ENCODE results near the gene TEX101.
"Not testable (repeated sequence)": the region's sequence is repeated elsewhere in the genome, so short reads cannot be mapped to it uniquely, and the experiment has no call there.

TEX101 gene, protein sequence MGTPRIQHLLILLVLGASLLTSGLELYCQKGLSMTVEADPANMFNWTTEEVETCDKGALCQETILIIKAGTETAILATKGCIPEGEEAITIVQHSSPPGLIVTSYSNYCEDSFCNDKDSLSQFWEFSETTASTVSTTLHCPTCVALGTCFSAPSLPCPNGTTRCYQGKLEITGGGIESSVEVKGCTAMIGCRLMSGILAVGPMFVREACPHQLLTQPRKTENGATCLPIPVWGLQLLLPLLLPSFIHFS

GRCh38 chr19:43414554-43414953 lies at the start of gene TEX101:
Gene TEX101, plus strand, starts transcription at chr19:43414890. Its CDS starts 1,030 bp downstream, at chr19:43415920.
- TF ChIP-seq CTCF (IDR thresholded peaks at IDR 0.05; ENCODE audit: low read depth, low read length, missing control alignments), result no peak
- H3K4me3 ChIP-seq (replicated peaks; ENCODE audit: low read depth, low read length), result no peak within 1 kb of the TSS
- DNase-seq (ENCODE audit: extremely low read depth, low read depth), result no peak

- DNase-seq (ENCODE audit: extremely low read depth, low read depth); H3K4me3 ChIP-seq (replicated peaks; ENCODE audit: low read depth, low read length): not testable (repeated sequence)
Observed at GRCh38 chr19:43365677-43366076, 49.0 kb upstream of the TEX101 start.

GRCh38 chr19:43367822-43368221 lies 46.9 kb upstream of the TEX101 start:
- no peak for TF ChIP-seq CTCF (IDR thresholded peaks at IDR 0.05; ENCODE audit: low read depth, low read length, missing control alignments)
- no peak for DNase-seq (ENCODE audit: extremely low read depth, low read depth)
- no peak overlapping the region for H3K4me3 ChIP-seq (replicated peaks; ENCODE audit: low read depth, low read length)

- not testable (repeated sequence) for H3K4me3 ChIP-seq (replicated peaks; ENCODE audit: low read depth, low read length); DNase-seq (ENCODE audit: extremely low read depth, low read depth)
Observed at GRCh38 chr19:43368897-43369296, 45.8 kb upstream of the TEX101 start.

DNA sequence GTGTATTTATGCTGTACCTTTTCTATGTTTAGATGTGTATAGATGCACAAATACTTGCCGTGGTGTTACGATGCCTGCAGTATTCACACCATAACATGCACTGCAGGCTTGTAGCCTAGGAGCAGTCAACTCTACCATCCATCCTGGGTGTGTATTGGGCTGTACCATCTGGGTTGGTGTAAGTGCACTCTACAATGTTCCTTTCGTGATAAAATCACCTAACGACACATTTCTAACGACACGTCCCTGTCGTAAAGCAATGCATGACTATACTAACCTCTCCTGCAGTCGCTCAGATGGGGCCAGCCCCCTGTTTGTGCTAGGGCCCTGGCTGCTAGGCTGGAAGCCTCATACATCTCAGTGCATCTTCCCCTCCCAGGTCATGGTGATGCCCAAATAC lies 42.8 kb upstream of the TEX101 start:
- TF ChIP-seq CTCF (IDR thresholded peaks at IDR 0.05; ENCODE audit: low read depth, low read length, missing control alignments), result no peak
- no peak for DNase-seq (ENCODE audit: extremely low read depth, low read depth)
- no peak overlapping the region for H3K4me3 ChIP-seq (replicated peaks; ENCODE audit: low read depth, low read length)

GRCh38 chr19:43372462-43372861 lies 42.2 kb upstream of the TEX101 start:
- DNase-seq (ENCODE audit: extremely low read depth, low read depth), result no peak
- TF ChIP-seq CTCF (IDR thresholded peaks at IDR 0.05; ENCODE audit: low read depth, low read length, missing control alignments), result no peak
- no peak overlapping the region for H3K4me3 ChIP-seq (replicated peaks; ENCODE audit: low read depth, low read length)

DNA sequence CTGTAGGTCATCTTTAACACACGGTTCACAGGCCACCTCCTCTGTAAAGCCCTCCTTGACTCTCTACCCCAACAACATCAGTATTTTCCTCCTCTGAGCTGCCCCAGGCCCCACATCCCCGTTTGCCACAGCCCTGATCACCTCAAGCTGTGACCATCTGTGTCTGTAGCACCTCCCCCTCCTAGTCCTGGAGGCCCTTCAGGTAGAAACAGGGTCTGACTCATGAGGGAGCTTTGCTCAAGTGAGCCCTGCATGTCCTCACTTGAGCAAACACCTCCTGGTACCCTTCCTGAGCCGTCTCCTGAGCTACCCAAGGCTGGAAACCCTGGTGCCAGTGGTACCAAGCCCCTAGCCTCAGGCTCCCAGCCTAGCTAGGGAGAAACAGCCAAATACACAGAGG lies 37.1 kb upstream of the TEX101 start:
- H3K4me3 ChIP-seq (replicated peaks; ENCODE audit: low read depth, low read length); DNase-seq (ENCODE audit: extremely low read depth, low read depth): not testable (repeated sequence)

- DNase-seq (ENCODE audit: extremely low read depth, low read depth), result no peak
- no peak for TF ChIP-seq CTCF (IDR thresholded peaks at IDR 0.05; ENCODE audit: low read depth, low read length, missing control alignments)
- no peak overlapping the region for H3K4me3 ChIP-seq (replicated peaks; ENCODE audit: low read depth, low read length)
Observed at GRCh38 chr19:43380008-43380407, 34.7 kb upstream of the TEX101 start.
